ENCODE measurements around the gene ZBTB12. TPM values are rescaled to one million over a fixed set of nuclear protein-coding genes. Genes with fewer than 3 reads are reported as not detected.

ZBTB12 gene
- total and polyA plus RNA-seq, 2 of the 4 experiments (the other 2 are of a cell fraction): 2.0 to 8.5 TPM

DNA sequence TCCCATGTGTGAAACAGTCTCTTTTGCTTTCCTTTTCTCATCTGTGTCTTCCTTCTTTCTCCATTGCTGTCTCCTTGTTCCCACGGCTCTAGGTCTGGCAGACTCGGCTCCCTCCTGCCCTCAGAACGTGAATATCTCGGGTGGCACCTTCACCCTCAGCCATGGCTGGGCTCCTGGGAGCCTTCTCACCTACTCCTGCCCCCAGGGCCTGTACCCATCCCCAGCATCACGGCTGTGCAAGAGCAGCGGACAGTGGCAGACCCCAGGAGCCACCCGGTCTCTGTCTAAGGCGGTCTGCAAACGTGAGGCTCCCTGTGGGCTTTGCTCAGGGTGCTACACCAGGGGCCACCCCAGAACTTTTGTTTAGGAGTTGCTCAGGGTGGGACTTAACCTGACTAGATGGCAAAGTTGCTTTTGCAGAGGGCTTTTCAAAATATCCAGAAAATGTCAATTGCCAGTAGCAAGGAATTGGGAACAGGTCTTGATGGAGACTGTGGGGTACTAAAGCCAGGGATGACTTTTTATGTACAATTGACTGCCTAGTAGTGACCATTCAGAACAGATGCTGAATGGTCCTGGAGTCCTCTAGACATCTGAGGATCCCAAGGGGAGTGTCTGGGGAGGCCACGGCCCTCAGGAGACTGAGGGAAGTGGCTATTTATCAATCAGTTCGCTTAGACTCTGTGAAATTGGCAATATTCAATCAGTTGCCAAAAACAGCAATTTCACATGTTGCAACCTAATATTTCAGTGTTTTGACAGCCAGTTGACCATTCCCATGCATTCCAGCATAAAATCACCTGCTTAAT lies 26.2 kb upstream of the ZBTB12 start:
- Histone ChIP-seq H4K5ac (ENCODE audit: low read depth, low read length) (no peak overlapping the region), H3K9me1 (ENCODE audit: insufficient read depth, low read length) (0 out of 2 replicates have a peak, but pooled peaks cover 3% of the 10 kb centered on the region), H2BK20ac (ENCODE audit: low read depth, low read length) (no peak overlapping the region), H3K23ac (ENCODE audit: low read depth, low read length) (no peak overlapping the region), H3K4ac (ENCODE audit: low read depth, low read length) (no peak overlapping the region; the same call in 1 of the 2 replicates), H2BK15ac (ENCODE audit: low read depth, low read length) (no peak overlapping the region), H3K56ac (ENCODE audit: extremely low read depth, insufficient read depth, low read length) (no peak overlapping the region), H3K9me3 (ENCODE audit: control insufficient read depth, insufficient read depth, low read length) (no peaks in the 10 kb centered on the region), H2AFZ (replicated peaks; ENCODE audit: low read length, poor library complexity) (peak overlapping the region; percentile 84), H3K14ac (replicated peaks; ENCODE audit: low read depth, low read length) (no peak overlapping the region; the same call in 1 of the 2 replicates), H2AK5ac (ENCODE audit: low read depth, low read length) (no peak overlapping the region), H4K8ac (ENCODE audit: low read depth in 2 of 2, low read length in 2 of 2) (peak overlapping the region in 1 of 2 experiments; percentile 27; a peak in 1 of 4 replicates), H3K4me2 (ENCODE audit: low read depth, low read length) (peak overlapping the region; percentile 34; the same call in 1 of the 2 replicates), H3K27me3 (ENCODE audit: control insufficient read depth, insufficient read depth, low read length) (peaks cover under 1% of the 10 kb centered on the region; the same call in 1 of the 2 replicates), H4K91ac (ENCODE audit: insufficient read depth, low read depth, low read length) (no peak overlapping the region), H3K27ac (ENCODE audit: insufficient read depth, low read length) (no peak overlapping the region), H3K79me1 (ENCODE audit: low read depth in 1 of 2, low read length in 2 of 2) (no peaks in the 10 kb centered on the region), H4K20me1 (ENCODE audit: insufficient read depth, low read length) (no peaks in the 10 kb centered on the region), H3K36me3 (ENCODE audit: control insufficient read depth, insufficient read depth, low read length) (no peaks in the 10 kb centered on the region), H3K4me1 (ENCODE audit: control insufficient read depth, insufficient read depth, low read length) (peaks cover 1% of the 10 kb centered on the region; the same call in 1 of the 2 replicates), H2BK120ac (ENCODE audit: low read depth, low read length) (peak overlapping the region; percentile 8; the same call in 1 of the 2 replicates), H3K18ac (ENCODE audit: low read depth, low read length) (no peak overlapping the region), H2BK5ac (ENCODE audit: low read depth, low read length, poor library complexity, severe bottlenecking) (no peak overlapping the region), H3K9ac (ENCODE audit: low read depth, low read length) (no peak overlapping the region; the same call in 1 of the 2 replicates), H2AK9ac (replicated peaks; ENCODE audit: low read depth, low read length, poor library complexity) (peak overlapping the region; percentile 42), H3K4me3 (ENCODE audit: insufficient read depth, low read depth, low read length) (no peak overlapping the region)
- WGBS, 2 experiments (ENCODE audit: extremely low coverage in 2 of 2, insufficient read length in 1 of 2): 71% methylated on average over 6 of the region's 11 CpGs; no CpG with 5 or more reads in 1 of the 2 experiments
- ChIA-PET POLR2A (ENCODE audit: unreplicated experiment) (no interaction called here), CTCF (no interaction called here)
- no peak for ATAC-seq (ENCODE audit: low read depth)
- no TSS peak for BruUV-seq (replicated peaks)
- dilution Hi-C loops (cut with HindIII; ENCODE audit: low sequenced_read_pairs, unreplicated experiment): no loop called here
- intact Hi-C loops (cut with micrococcal nuclease): loop anchor here (2.0 kb wide), 1 partner anchor 13 kb away; no protein-coding TSS in a partner anchor
- TF ChIP-seq CEBPB (IDR thresholded peaks at IDR 0.05; ENCODE audit: low read depth, low read length) (no peak), CHD1 (IDR thresholded peaks at IDR 0.05; ENCODE audit: low read depth, low read length) (no peak), MXI1 (IDR thresholded peaks at IDR 0.05; ENCODE audit: borderline replicate concordance, low read depth, low read length) (no peak), RCOR1 (IDR thresholded peaks at IDR 0.05; ENCODE audit: insufficient replicate concordance, low read length) (no peak), NFE2L2 (IDR thresholded peaks at IDR 0.05; ENCODE audit: low read depth, low read length) (no peak)
- in situ Hi-C loops (cut with MboI; ENCODE audit: low sequenced_read_pairs): no loop called here
- no peak for DNase-seq

Data from IMR-90 (cell line).